ENCODE results near the gene PAGR1.

DNA sequence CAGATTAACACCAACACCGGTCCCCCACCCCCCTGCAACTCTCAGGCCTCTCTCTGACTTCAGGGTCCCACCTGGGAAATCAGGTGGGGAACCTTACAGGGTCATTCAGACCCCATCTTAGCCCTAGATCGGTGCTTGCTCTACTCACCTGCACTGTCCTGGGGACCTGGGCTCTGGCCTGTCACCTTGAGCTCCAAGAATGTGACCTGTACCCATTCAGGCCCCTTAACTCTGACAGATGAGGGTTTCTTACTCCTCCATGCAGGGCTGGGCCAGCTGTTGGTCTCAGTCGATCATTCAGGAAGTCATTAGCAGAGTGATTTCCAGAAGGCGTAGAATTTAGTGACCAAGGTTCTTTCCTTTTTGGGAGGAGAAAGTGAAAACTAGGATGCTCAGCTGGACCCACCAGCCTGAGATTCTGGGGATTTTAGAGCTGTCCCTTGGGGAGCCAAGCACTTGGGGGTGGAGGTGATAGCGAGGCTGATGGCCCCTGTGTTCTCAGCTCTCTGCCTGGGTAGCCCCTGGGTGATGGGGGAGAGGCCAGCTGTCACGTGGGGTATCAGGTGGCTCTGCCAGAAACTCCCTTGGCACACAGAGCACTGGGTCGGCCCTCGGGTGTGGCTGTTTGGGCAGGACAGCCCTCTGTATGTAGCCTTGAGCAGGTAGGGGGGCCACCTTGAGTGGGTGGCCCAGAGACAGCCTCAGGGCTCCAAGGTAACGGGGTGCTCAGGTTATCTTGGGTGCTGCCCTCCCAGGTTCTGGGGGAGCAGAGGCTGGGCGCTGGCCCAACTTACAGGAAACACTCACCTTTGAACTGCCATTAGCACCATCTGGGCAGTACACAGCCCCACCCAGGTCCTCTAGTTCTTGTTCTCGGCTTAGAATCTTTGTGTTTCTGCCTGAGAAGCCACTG is 5.0 kb downstream of the PAGR1 start:
- TF ChIP-seq, protein P1, sequence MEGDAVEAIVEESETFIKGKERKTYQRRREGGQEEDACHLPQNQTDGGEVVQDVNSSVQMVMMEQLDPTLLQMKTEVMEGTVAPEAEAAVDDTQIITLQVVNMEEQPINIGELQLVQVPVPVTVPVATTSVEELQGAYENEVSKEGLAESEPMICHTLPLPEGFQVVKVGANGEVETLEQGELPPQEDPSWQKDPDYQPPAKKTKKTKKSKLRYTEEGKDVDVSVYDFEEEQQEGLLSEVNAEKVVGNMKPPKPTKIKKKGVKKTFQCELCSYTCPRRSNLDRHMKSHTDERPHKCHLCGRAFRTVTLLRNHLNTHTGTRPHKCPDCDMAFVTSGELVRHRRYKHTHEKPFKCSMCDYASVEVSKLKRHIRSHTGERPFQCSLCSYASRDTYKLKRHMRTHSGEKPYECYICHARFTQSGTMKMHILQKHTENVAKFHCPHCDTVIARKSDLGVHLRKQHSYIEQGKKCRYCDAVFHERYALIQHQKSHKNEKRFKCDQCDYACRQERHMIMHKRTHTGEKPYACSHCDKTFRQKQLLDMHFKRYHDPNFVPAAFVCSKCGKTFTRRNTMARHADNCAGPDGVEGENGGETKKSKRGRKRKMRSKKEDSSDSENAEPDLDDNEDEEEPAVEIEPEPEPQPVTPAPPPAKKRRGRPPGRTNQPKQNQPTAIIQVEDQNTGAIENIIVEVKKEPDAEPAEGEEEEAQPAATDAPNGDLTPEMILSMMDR (IDR thresholded peaks at IDR 0.05): no peak
- no peak for TF ChIP-seq POLR2A (IDR thresholded peaks at IDR 0.05)

All from lower leg skin (tissue), 3 donors.